Activated naive CD4-positive, alpha-beta T cell treated with anti-CD3 and anti-CD28 coated beads, Interleukin-2, amount 10 ng/mL, durations not matched to agents 7 days and 5 days (primary cell): ENCODE results near the gene RPS27A.
"Not testable (repeated sequence)": the region's sequence is repeated elsewhere in the genome, so short reads cannot be mapped to it uniquely, and the experiment has no call there.

Experiments used
- CTCF ChIA-PET: fragments of 350-600 bp; sonication (Branson Sonifier 250); formaldehyde crosslinking; loops from one replicate; lab custom pipeline; 2021; ENCODE audit warnings: antibody characterized with exemption; lab: Charles Lee
- DNase-seq: peaks from one replicate; pipeline ENCODE4 v3.0.0-alpha.2; 2020
- H3K27ac Mint-ChIP-seq: one replicate; pipeline ENCODE4 v1.8.0; 2021; ENCODE audit warnings: mild to moderate bottlenecking, moderate library complexity, mixed read lengths
- H3K27me3 Mint-ChIP-seq: one replicate; pipeline ENCODE4 v1.8.0; 2021; ENCODE audit warnings: mild to moderate bottlenecking, mixed read lengths
- H3K36me3 Mint-ChIP-seq: one replicate; pipeline ENCODE4 v1.8.0; 2021; ENCODE audit warnings: mixed read lengths
- H3K4me1 Mint-ChIP-seq: one replicate; pipeline ENCODE4 v1.8.0; 2021; ENCODE audit warnings: mixed read lengths
- H3K4me3 Mint-ChIP-seq: one replicate; pipeline ENCODE4 v1.8.0; 2021; ENCODE audit warnings: mild to moderate bottlenecking, moderate library complexity, mixed read lengths
- H3K9me3 Mint-ChIP-seq: one replicate; pipeline ENCODE4 v1.8.0; 2021; ENCODE audit warnings: mixed read lengths

RPS27A gene

DNA sequence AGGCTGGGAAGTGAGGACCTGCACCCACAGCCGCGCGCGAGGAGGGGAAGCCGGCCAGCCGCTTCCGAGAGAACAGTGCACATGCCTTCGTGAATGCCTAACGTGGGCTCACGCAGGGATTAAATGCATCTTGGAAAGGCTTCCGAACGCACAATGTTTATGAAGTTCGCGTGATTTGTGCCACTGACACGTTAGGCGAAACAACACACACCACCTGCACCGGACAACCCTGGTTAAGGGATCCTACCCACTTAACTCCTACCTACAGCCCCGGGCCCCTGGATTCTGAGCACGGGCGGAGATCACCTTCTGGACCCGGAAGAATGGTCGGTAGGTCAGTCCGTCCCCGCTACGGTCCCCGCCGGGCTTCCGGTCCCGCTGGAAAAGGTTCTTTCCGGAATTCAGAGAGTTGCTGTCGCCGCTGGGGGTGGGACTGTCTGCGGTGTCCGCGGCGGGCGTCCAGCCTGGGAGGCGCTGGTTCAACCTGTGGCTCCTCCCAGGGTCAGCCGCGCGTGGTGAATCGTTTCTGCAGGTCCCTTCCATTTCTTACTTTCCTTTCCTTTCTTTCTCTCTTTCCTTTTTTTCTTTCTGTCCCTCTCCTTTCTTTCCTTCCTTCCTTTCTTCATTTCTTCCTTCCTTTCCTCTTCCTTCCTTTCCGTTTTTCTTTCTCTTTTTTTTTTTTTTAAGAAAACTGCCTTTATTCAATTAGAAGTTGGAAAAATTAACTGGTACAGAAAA lies 36.6 kb downstream of the RPS27A start, which contains the start of gene MTIF2:
MTIF2 (minus strand) TSS at position 325 of the 738 bp plus-strand sequence. CDS start 5,373 bp downstream, outside the sequence.
- Mint-ChIP-seq H3K27ac (peak within 1 kb of the TSS; percentile 85), H3K9me3 (no peaks in the 10 kb centered on the region), H3K36me3 (peaks cover 10% of the 10 kb centered on the region), H3K4me3 (peak within 1 kb of the TSS; percentile 82), H3K4me1 (peaks cover 33% of the 10 kb centered on the region), H3K27me3 (peaks cover 4% of the 10 kb centered on the region)
- CTCF ChIA-PET: interaction anchor here (1.2 kb wide), 1 partner anchor 46 kb away, joined by 3 read pairs; no protein-coding TSS in a partner anchor
- peak; percentile 91 for DNase-seq

DNA sequence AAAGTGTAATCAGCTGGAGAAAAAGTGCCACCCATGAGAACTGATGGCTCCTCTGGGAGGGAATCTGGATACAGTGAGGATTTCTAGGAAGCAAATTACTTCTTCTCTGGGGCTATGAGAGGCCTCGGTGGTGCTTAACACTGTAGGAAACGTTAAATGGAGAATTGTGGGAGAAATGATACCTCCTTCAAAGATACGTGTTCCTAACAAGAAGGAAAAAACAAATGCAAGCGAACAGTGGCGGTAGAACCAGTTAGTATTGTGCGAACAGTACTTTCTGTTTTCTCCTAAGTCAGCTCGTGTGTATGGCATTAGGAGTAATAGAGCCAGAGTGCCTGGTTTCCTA lies 37.1 kb downstream of the RPS27A start:
- Mint-ChIP-seq H3K27ac (peak overlapping the region; percentile 85), H3K27me3 (peaks cover 8% of the 10 kb centered on the region)

DNA sequence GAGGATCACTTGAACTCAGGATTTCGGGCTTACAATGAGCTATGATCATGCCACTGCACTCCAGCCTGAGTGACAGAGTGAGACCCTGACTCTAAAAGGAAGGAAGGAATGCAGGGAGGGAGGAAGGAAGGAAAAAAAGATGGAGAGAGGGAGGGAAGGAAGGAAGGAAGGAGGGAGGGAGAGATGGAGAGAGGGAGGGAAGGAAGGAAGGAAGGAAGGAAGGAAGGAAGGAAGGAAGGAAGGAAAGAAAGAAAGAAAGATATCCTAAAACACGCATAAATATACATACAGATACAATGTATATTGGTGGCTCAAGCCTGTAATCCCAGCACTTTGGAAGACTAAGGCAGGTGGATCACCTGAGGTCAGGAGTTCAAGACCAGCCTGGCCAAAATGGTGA lies 41.9 kb downstream of the RPS27A start:
- DNase-seq, H3K9me3 Mint-ChIP-seq, H3K27me3 Mint-ChIP-seq, H3K4me3 Mint-ChIP-seq, CTCF ChIA-PET, H3K27ac Mint-ChIP-seq, H3K36me3 Mint-ChIP-seq: not testable (repeated sequence)
- H3K4me1 Mint-ChIP-seq: peaks cover 18% of the 10 kb centered on the region

More for the DNA sequence above, 37.1 kb downstream of the RPS27A start:
- peaks cover 4% of the 10 kb centered on the region for H3K36me3 Mint-ChIP-seq
- peaks cover 33% of the 10 kb centered on the region for H3K4me1 Mint-ChIP-seq
- no peaks in the 10 kb centered on the region for H3K9me3 Mint-ChIP-seq
- CTCF ChIA-PET: interaction anchor here (1.2 kb wide), 1 partner anchor 47 kb away, joined by 3 read pairs; no protein-coding TSS in a partner anchor
- no peak for DNase-seq
- peak overlapping the region; percentile 82 for H3K4me3 Mint-ChIP-seq

DNA sequence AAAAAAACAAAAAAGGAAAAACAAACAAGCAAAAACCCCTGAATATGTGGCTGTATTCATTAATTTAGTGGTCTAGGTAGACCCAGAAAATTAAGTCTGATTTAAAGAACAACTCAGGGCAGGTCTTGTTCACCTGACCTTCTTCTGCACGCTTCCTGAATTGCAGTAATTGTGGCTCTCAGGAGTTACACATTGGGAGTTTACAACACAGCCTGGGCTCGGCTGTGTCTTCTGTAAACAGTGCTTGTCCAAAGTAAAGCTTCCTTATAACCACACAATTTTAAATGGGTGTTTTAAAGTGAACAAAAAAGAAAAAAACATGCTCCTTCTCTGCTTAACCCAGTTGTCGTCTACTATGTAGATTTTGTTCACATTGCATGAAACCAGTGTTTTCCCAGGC lies 44.8 kb downstream of the RPS27A start:
- H3K36me3 Mint-ChIP-seq: no peaks in the 10 kb centered on the region
- CTCF ChIA-PET: no interaction called here
- peaks cover 11% of the 10 kb centered on the region for H3K27me3 Mint-ChIP-seq
- no peak overlapping the region for H3K27ac Mint-ChIP-seq
- no peak overlapping the region for H3K4me3 Mint-ChIP-seq
- H3K9me3 Mint-ChIP-seq: no peaks in the 10 kb centered on the region
- H3K4me1 Mint-ChIP-seq: peaks cover 10% of the 10 kb centered on the region
- no peak for DNase-seq

DNA sequence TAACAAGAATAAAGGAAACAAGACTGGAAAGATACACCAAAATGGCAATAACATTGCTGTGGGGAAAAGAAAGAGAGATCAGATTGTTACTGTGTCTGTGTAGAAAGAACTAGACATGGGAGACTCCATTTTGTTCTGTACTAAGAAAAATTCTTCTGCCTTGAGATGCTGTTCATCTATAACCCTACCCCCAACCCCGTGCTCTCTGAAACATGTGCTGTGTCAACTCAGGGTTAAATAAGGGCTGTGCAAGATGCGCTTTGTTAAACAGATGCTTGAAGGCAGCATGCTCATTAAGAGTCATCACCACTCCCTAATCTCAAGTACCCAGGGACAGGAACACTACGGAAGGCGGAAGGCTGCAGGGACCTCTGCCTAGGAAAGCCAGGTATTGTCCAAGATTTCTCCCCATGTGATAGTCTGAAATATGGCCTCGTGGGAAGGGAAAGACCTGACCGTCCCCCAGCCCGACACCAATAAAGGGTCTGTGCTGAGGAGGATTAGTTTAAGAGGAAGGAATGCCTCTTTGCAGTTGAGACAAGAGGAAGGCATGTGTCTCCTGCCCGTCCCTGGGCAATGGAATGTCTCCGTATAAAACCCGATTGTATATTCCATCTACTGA lies 46.8 kb downstream of the RPS27A start:
- H3K9me3 Mint-ChIP-seq, CTCF ChIA-PET, DNase-seq, H3K27me3 Mint-ChIP-seq, H3K36me3 Mint-ChIP-seq, H3K4me3 Mint-ChIP-seq, H3K27ac Mint-ChIP-seq: not testable (repeated sequence)
- peaks cover 26% of the 10 kb centered on the region for H3K4me1 Mint-ChIP-seq

DNA sequence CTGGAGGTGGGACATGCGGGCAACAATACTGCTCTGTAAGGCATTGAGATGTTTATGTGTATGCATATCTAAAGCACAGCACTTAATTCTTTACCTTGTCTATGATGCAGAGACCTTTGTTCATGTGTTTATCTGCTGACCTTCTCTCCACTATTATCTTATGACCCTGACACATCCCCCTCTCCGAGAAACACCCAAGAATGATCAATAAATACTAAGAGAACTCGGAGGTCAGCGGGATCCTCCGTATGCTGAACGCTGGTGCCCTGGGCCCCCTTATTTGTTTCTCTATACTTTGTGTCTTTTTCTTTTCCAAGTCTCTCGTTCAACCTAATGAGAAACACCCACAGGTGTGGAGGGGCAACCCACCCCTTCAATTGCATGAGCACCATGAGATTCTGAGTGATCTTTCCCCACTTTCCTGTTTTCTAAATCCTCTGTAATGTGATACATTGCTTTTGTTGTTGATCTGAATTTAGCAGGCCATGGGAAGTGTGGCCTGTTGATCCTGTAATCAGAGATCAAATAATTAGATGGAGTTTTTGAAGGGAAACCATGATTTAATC lies 47.5 kb downstream of the RPS27A start:
- not testable (repeated sequence) for H3K27me3 Mint-ChIP-seq, H3K9me3 Mint-ChIP-seq, H3K36me3 Mint-ChIP-seq, H3K4me3 Mint-ChIP-seq, H3K27ac Mint-ChIP-seq, DNase-seq
- H3K4me1 Mint-ChIP-seq: peaks cover 26% of the 10 kb centered on the region
- CTCF ChIA-PET: interaction anchor here (1.2 kb wide), 1 partner anchor 9 kb away, joined by 3 read pairs; no protein-coding TSS in a partner anchor

DNA sequence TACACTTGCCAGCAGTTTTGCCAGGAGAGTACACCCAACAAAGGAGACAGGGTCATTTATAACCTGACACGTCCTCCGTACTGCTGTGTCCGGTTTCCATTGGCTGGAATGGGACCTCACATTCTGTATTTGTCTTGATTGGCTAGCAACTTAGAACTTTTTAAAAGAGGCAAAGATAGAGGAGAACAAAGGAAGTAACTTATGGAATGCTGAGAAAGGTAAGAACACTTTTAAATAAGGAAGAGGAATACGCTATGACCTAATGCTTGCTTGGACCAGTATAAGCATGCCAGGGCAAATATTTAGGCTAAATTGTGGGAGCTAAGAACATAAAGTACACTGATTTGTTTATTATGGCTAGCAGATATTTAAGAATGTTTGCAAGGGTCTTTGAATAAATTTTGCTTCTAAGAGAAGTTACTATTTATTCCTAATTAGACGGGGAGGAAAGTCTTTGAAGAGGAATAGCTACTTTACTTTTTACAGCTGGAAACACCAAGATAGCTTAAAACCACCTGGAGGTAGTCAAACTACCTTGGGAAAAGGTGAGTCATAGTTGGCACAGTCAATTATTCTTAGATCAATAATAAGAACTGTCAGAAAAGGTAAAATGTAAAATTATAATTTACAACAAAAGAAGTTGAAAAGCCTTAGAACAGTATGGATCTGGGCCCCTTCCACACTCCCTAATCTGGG lies 48.5 kb downstream of the RPS27A start:
- not testable (repeated sequence) for H3K27ac Mint-ChIP-seq, H3K27me3 Mint-ChIP-seq, H3K9me3 Mint-ChIP-seq, DNase-seq, H3K36me3 Mint-ChIP-seq
- CTCF ChIA-PET: interaction anchor here (1.2 kb wide), 1 partner anchor 10 kb away, joined by 3 read pairs; no protein-coding TSS in a partner anchor
- H3K4me3 Mint-ChIP-seq: peak overlapping the region; percentile 40
- H3K4me1 Mint-ChIP-seq: peaks cover 26% of the 10 kb centered on the region

DNA sequence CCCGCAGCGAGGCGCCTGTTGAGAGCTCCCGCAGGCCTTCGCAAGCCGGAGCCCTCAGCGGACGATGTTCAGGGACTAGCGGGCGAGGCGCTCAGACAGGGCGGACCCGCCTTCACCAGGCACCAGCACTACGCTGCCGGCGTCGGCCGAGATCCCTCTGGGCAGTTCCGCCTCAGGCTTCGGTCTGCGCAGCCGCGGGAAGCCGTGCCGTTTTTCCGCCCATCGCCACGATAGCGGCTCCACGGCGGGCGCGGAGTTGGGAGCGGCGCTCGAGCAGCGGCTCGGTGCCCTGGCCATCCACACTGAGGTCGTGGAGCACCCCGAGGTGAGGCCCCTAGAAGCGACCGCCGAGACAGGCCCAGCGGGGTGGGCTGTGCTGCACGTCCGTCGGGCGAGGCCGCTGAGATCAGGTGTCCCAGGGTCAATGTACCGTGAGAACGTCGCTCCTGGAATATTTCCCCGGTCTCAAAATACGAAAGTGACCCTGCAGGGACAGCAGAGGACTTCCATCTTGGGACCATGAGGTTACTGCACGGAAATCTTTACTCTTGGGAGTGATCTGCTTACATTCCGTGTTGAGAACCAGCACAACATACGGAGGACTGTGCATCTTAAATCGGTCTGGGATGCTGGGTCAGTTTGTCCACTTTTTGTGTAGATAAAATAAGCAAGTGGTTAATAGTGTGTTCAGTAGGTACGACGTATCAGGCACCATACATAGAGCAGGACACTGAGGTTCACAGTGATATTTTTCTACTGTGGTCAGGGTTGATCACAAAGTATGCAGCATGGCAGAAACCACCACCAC lies 49.8 kb downstream of the RPS27A start:
- Mint-ChIP-seq H3K4me3 (peak overlapping the region; percentile 83), H3K27me3 (peaks cover 3% of the 10 kb centered on the region), H3K9me3 (no peaks in the 10 kb centered on the region), H3K36me3 (peaks cover 6% of the 10 kb centered on the region), H3K27ac (peak overlapping the region; percentile 93), H3K4me1 (peaks cover 29% of the 10 kb centered on the region)
- peak; percentile 92 for DNase-seq
- CTCF ChIA-PET: no interaction called here

DNA sequence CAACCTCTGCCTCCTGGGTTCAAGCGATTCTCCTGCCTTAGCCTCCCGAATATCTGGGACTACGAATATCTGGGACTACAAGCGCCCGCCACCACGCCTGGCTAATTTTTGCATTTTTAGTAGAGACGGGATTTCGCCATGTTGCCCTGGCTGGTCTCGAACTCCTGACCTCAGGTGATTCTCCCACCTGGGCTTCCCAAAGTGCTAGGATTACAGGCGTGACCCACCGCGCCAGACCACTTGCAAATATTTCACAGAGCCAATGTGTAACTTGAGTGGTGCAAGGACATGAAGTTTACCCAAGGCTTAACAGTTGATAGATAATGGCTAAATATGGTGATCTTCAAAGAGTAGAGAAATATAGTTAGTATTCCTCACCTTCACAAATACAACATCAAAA lies 50.6 kb downstream of the RPS27A start:
- Mint-ChIP-seq H3K27ac (no peak overlapping the region), H3K36me3 (peaks cover 6% of the 10 kb centered on the region), H3K9me3 (no peaks in the 10 kb centered on the region), H3K27me3 (peaks cover 3% of the 10 kb centered on the region), H3K4me3 (peak overlapping the region; percentile 83), H3K4me1 (peaks cover 29% of the 10 kb centered on the region)
- CTCF ChIA-PET: no interaction called here
- no peak for DNase-seq
